HUES6 (cell line): Measurements from ENCODE around the gene ECEL1.

Source experiments
- H3K27ac ChIP-seq: 2 replicates; pipeline ENCODE4 v1.7.0; 2013; ENCODE audit warnings: low read depth, mild to moderate bottlenecking, low read length, inconsistent platforms
- H3K27me3 ChIP-seq: 2 replicates; pipeline ENCODE4 v1.6.1; 2013; ENCODE audit warnings: low read length; ENCODE audit not compliant: control insufficient read depth, insufficient read depth
- H3K36me3 ChIP-seq: 2 replicates; pipeline ENCODE4 v1.6.1; 2013; ENCODE audit warnings: low read length; ENCODE audit not compliant: control insufficient read depth, insufficient read depth
- H3K4me1 ChIP-seq: 2 replicates; pipeline ENCODE4 v1.6.1; 2013; ENCODE audit warnings: low read length; ENCODE audit not compliant: control insufficient read depth, insufficient read depth
- H3K4me3 ChIP-seq: 2 replicates; pipeline ENCODE4 v1.5.1; 2013; ENCODE audit warnings: low read depth, low read length
- H3K9ac ChIP-seq: one replicate; pipeline ENCODE4 v1.6.1; 2013; ENCODE audit warnings: mild to moderate bottlenecking, low read length
- H3K9me3 ChIP-seq: 2 replicates; pipeline ENCODE4 v1.6.1; 2013; ENCODE audit warnings: low read depth, low read length; ENCODE audit not compliant: control insufficient read depth, insufficient read depth

The ECEL1 gene

DNA sequence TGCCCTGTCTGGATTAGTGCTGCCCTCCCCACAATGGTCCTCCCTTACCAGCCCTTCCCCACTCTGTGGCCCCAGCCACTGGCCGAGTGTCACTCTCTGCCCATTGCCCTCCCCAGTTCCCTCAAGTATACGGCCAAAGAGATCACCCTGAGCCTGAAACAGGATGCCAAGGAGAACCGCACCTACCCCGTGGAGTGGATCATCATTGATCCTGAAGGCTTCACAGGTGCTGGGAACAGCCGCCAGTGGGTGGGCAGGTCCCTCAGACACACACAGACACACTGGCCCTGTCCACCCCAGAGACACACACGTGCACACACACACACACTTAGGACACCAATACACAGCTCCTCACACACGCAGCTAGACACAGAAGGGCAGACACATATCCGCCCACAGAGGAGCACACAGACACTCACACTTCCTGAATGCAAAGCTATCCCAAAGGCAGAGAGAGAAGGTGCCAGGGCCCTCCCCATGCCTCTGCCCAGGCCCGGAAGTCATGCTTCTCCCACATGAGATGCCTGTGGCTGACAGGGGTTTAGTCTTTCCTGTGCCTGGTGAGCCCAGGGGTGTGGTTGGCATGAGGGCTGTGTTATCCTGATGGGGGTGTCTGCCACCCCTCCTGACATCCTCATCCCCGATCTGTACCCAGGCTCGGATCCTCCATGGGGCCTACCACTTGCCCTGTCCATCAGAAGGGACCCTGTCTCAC lies 41.3 kb upstream of the ECEL1 start:
- no peak overlapping the region for H3K4me3 ChIP-seq
- peaks cover 23% of the 10 kb centered on the region for H3K27me3 ChIP-seq
- no peaks in the 10 kb centered on the region for H3K36me3 ChIP-seq
- H3K27ac ChIP-seq: no peak overlapping the region
- peaks cover 3% of the 10 kb centered on the region; the same call in 1 of the 2 replicates for H3K4me1 ChIP-seq
- H3K9ac ChIP-seq: no peak overlapping the region
- no peaks in the 10 kb centered on the region for H3K9me3 ChIP-seq

DNA sequence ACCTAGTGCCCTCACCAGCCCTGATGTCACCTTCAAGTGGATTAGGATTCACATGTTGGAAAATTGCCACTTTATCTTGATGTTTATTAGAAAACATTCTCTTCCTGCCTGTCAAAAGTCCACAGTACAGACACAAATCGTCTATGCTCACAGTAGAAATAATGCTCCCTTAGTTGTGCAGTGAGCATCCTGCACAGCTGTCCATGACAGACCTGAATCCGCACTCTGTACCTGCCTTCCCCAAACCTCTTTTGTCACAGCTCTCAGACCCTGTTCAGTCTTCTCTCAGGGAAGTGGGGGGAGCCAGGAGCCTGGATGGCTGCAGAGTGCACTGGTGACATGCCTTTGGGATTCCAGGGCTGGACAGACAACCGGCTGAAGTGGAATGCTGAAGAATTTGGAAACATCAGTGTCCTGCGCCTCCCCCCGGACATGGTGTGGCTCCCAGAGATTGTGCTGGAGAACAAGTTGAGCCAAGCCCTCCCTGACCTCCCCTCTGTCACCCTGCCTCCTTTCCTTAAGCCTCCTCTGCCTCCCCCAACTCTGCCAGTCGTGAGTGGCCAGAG lies 40.4 kb upstream of the ECEL1 start:
- Histone ChIP-seq H3K4me1 (peaks cover 8% of the 10 kb centered on the region), H3K9me3 (no peaks in the 10 kb centered on the region)

DNA sequence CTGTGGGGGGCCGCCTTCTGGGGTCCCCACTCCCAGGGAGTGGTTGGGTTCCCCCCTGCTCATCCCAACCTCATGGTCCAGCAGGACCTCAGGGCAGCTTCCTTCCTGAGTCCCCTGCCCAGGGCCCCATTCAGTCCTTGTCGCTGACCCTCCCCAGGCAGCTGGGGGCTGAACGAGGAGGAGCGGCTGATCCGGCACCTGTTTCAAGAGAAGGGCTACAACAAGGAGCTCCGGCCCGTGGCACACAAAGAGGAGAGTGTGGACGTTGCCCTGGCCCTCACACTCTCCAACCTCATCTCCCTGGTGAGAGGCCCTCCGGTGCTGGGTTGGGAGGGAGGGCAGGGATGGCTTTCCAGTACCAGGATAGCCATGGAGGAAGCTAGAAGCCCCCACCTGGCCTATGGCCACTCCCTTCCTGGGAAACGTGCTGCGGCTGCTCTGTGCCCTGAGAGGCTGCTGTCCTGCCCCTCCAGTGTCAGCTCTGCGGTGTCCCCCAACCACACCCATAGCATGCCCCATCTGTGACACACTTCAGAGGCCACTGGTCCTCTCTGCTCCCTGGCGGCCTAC lies 38.8 kb upstream of the ECEL1 start:
- no peak overlapping the region for H3K27ac ChIP-seq
- H3K9me3 ChIP-seq: no peaks in the 10 kb centered on the region
- peaks cover 8% of the 10 kb centered on the region for H3K4me1 ChIP-seq
- no peak overlapping the region for H3K9ac ChIP-seq
- no peaks in the 10 kb centered on the region for H3K36me3 ChIP-seq
- no peak overlapping the region for H3K4me3 ChIP-seq
- H3K27me3 ChIP-seq: peaks cover 48% of the 10 kb centered on the region

More for the DNA sequence above, 40.4 kb upstream of the ECEL1 start:
- Histone ChIP-seq H3K4me3 (no peak overlapping the region), H3K27ac (no peak overlapping the region), H3K36me3 (no peaks in the 10 kb centered on the region), H3K27me3 (peaks cover 32% of the 10 kb centered on the region), H3K9ac (no peak overlapping the region)

DNA sequence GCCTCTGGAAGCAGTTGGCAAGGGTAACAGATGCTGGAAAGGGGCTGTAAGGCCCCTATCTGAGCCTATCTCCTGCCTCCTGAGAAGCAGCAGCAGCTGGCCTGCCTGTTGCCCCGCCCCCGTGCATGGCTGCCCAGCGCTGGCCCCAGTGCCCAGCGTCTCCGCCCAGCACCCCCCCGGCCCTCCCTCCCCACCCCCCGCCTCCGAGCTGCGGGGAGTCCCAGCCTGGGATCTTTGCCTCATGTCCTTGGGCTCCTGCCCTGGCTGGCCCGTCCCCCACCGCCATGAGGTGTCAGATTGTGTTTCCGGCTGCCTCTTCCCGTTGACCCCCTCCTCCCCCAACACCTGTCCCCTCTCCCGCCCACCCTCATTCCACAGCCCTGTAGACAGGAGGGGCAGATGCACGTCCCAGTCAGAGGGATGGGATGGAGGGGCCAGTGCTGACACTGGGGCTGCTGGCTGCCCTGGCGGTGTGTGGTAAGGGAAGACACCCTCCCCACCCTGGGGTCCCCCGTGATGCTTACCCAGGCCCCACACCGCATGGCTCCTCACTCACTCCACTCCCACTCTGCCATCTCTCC lies 38.2 kb upstream of the ECEL1 start, which contains the start of gene CHRND:
Gene CHRND, plus strand, starts transcription at position 370 of the 581 bp plus-strand sequence. Its CDS starts 56 bp downstream, at position 426.
- H3K4me3 ChIP-seq: no peak within 1 kb of the TSS
- no peaks in the 10 kb centered on the region for H3K36me3 ChIP-seq
- no peak within 1 kb of the TSS for H3K27ac ChIP-seq
- peaks cover 53% of the 10 kb centered on the region for H3K27me3 ChIP-seq
- no peak within 1 kb of the TSS for H3K9ac ChIP-seq
- peaks cover 8% of the 10 kb centered on the region for H3K4me1 ChIP-seq
- no peaks in the 10 kb centered on the region for H3K9me3 ChIP-seq

- Histone ChIP-seq H3K36me3 (no peaks in the 10 kb centered on the region), H3K9me3 (no peaks in the 10 kb centered on the region), H3K27ac (no peak overlapping the region), H3K4me1 (peaks cover 8% of the 10 kb centered on the region), H3K9ac (no peak overlapping the region), H3K27me3 (peaks cover 60% of the 10 kb centered on the region), H3K4me3 (no peak overlapping the region)
These were observed 37.6 kb upstream of the ECEL1 start for GRCh38 chr2:232525199-232525598.

DNA sequence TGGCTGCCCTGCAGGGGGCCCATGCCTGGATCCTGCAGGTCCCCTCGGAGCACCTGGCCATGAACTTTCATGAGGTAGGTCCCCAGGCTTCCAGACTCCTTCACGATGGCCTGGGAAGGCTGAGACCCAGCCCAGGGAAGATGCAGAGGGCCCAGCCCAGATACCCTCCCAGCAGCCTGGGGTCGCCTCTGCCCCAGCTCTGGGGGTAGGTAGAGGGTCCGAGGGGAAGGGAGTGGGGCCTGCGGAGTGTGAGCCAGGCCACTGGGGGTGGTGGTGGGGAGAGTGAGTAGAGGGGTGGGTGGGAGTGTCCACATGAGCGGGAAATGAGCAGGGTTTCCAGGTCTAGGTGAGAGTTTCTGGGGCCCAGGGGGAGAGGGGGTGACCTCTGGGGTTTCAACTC lies 37.1 kb upstream of the ECEL1 start:
- H3K4me3 ChIP-seq: no peak overlapping the region
- H3K4me1 ChIP-seq: peaks cover 8% of the 10 kb centered on the region
- peaks cover 63% of the 10 kb centered on the region for H3K27me3 ChIP-seq
- no peaks in the 10 kb centered on the region for H3K36me3 ChIP-seq
- H3K9me3 ChIP-seq: no peaks in the 10 kb centered on the region
- no peak overlapping the region for H3K9ac ChIP-seq
- H3K27ac ChIP-seq: no peak overlapping the region

DNA sequence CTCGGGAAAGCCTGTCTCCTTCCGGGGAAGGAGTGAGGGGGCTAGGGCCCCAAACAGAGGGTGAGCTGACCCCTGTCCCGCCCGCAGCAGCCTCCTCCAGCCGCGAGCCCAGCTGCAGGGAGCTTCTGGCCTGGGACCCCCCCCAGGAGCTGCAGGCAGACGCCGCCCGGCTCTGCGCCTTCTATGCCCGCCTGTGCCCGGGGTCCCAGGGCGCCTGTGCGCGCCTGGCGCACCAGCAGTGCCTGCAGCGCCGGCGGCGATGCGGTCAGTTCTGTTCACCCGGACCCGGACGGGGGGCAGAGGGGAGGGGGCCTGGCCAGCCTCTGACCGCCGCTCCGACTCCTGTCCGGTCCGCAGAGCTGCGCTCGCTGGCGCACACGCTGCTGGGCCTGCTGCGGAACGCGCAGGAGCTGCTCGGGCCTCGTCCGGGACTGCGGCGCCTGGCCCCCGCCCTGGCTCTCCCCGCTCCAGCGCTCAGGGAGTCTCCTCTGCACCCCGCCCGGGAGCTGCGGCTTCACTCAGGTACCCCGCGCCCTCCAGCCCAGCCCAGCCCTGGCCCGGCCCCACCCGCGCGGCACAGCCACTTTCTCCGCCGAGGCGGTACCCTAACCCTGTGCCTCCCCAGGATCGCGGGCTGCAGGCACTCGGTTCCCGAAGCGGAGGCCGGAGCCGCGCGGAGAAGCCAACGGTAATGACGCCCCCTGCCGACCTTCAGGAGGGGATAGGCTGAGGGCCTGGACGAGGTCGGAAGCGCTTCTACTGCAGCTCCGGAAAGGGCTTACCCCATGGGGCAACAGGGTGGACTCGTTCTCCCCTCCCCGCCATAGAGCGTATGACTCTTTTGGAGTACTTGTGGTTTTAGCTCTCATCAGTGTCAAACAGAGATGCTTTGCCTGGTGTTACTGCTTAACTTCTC lies 36.3 kb upstream of the ECEL1 start:
- peak overlapping the region; percentile 57 for H3K4me3 ChIP-seq

DNA sequence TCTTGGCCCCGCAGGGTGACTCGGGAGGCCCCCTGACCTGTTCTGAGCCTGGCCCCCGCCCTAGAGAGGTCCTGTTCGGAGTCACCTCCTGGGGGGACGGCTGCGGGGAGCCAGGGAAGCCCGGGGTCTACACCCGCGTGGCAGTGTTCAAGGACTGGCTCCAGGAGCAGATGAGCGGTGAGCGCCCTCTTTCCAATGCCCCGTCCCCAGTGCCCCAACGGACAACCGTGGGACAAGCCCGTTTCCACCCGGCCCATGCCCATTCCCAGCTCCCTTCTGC lies 35.7 kb upstream of the ECEL1 start:
- peaks cover 68% of the 10 kb centered on the region for H3K27me3 ChIP-seq
- H3K9me3 ChIP-seq: no peaks in the 10 kb centered on the region
- no peaks in the 10 kb centered on the region for H3K36me3 ChIP-seq
- no peak overlapping the region for H3K27ac ChIP-seq
- no peak overlapping the region for H3K9ac ChIP-seq
- peaks cover 16% of the 10 kb centered on the region for H3K4me1 ChIP-seq
- H3K4me3 ChIP-seq: peak overlapping the region; percentile 57

More for the DNA sequence above, 36.3 kb upstream of the ECEL1 start:
- Histone ChIP-seq H3K27me3 (peaks cover 68% of the 10 kb centered on the region), H3K27ac (no peak overlapping the region), H3K36me3 (no peaks in the 10 kb centered on the region), H3K9me3 (no peaks in the 10 kb centered on the region), H3K9ac (no peak overlapping the region), H3K4me1 (peaks cover 15% of the 10 kb centered on the region)

DNA sequence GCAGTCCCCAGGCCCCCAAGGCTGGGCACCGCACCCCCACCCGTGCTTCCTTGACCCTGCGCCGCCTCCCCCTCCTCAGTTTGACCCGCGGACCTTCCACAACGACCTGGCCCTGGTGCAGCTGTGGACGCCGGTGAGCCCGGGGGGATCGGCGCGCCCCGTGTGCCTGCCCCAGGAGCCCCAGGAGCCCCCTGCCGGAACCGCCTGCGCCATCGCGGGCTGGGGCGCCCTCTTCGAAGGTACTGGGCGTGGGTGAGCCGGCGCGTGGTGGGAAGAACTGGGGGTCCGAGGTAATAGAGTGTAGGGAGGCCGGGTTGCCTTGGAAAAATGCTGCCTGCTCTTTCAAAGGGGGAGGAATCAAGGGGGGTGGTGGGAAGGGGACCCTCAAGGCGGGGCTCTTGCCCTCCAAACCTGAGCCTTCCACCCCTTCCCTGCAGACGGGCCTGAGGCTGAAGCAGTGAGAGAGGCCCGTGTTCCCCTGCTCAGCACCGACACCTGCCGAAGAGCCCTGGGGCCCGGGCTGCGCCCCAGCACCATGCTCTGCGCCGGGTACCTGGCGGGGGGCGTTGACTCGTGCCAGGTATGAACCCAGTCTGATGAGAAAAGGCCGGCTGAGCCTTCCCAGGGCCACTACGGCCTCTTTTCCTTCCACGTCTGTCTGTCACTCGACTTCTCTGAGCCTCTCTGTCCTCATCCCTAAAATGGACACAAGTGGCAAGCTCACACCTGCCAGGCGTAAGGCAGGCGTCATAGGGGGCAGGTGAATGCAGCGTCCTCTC lies 35.2 kb upstream of the ECEL1 start:
- Histone ChIP-seq H3K9ac (no peak overlapping the region), H3K27ac (no peak overlapping the region), H3K9me3 (no peaks in the 10 kb centered on the region), H3K4me1 (peaks cover 16% of the 10 kb centered on the region), H3K27me3 (peaks cover 67% of the 10 kb centered on the region), H3K4me3 (peak overlapping the region; percentile 57), H3K36me3 (no peaks in the 10 kb centered on the region)

- Histone ChIP-seq H3K36me3 (no peaks in the 10 kb centered on the region), H3K9me3 (no peaks in the 10 kb centered on the region), H3K27ac (no peak overlapping the region), H3K4me3 (peak overlapping the region; percentile 40; the same call in 1 of the 2 replicates), H3K4me1 (peaks cover 16% of the 10 kb centered on the region), H3K9ac (no peak overlapping the region), H3K27me3 (peaks cover 72% of the 10 kb centered on the region)
These were observed 34.5 kb upstream of the ECEL1 start for GRCh38 chr2:232521959-232522622.
